MM.1S (cell line): ENCODE measurements around the gene GPR176.
A peak's percentile ranks its signal among the peaks of the same experiment; 100 is the strongest.

Experiments
- DNase-seq: peaks from one replicate; pipeline ENCODE4 v3.0.0-alpha.2; 2015
- H2AFZ ChIP-seq: fragments of 300-600 bp; sonication (generic); 2 replicates; pipeline ENCODE4 v1.6.0; 2016; ENCODE audit warnings: antibody characterized with exemption, low read length
- H3F3A ChIP-seq: fragments of 300-600 bp; sonication (generic); 2 replicates; pipeline ENCODE4 v1.6.1; 2016; ENCODE audit warnings: mild to moderate bottlenecking, antibody characterized with exemption, low read length, moderate library complexity, mixed read lengths; ENCODE audit not compliant: insufficient read depth
- H3K27ac ChIP-seq: fragments of 300-600 bp; sonication (generic); 2 replicates; pipeline ENCODE4 v1.5.1; 2016; ENCODE audit warnings: mild to moderate bottlenecking, low read length
- H3K27me3 ChIP-seq: fragments of 300-600 bp; sonication (generic); replicated peaks from 2 replicates; pipeline ENCODE4 v1.6.0; 2016; ENCODE audit warnings: low read length; ENCODE audit not compliant: insufficient read depth
- H3K36me3 ChIP-seq: fragments of 300-600 bp; sonication (generic); replicated peaks from 2 replicates; pipeline ENCODE4 v1.6.1; 2016; ENCODE audit warnings: mild to moderate bottlenecking, low read length, mixed read lengths; ENCODE audit not compliant: insufficient read depth
- H3K4me1 ChIP-seq: fragments of 300-600 bp; sonication (generic); 2 replicates; pipeline ENCODE4 v1.6.1; 2016; ENCODE audit warnings: low read length, mixed read lengths
- H3K4me2 ChIP-seq: fragments of 300-600 bp; sonication (generic); 2 replicates; pipeline ENCODE4 v1.6.0; 2016; ENCODE audit warnings: low read depth, low read length
- H3K4me3 ChIP-seq: fragments of 300-600 bp; sonication (generic); 2 replicates; pipeline ENCODE4 v1.5.1; 2016; ENCODE audit warnings: low read length, mixed read lengths
- H3K79me2 ChIP-seq: fragments of 300-600 bp; sonication (generic); 2 replicates; pipeline ENCODE4 v1.6.1; 2016; ENCODE audit warnings: mixed run types, low read length, mixed read lengths
- H3K9ac ChIP-seq: fragments of 300-600 bp; sonication (generic); 2 replicates; pipeline ENCODE4 v1.6.1; 2016; ENCODE audit warnings: low read length, mixed read lengths
- H3K9me2 ChIP-seq: fragments of 300-600 bp; sonication (generic); replicated peaks from 2 replicates; pipeline ENCODE4 v1.6.1; 2016; ENCODE audit warnings: mild to moderate bottlenecking, low read length, mixed read lengths; ENCODE audit not compliant: insufficient read depth
- H3K9me3 ChIP-seq: fragments of 300-600 bp; sonication (generic); replicated peaks from 2 replicates; pipeline ENCODE4 v1.6.1; 2016; ENCODE audit warnings: mild to moderate bottlenecking, low read length, mixed read lengths; ENCODE audit not compliant: insufficient read depth
- H4K20me1 ChIP-seq: fragments of 300-600 bp; sonication (generic); 2 replicates; pipeline ENCODE4 v1.6.1; 2016; ENCODE audit warnings: mild to moderate bottlenecking, low read length, moderate library complexity, mixed read lengths; ENCODE audit not compliant: insufficient read depth
- EZH2 ChIP-seq: fragments of 300-600 bp; sonication (generic); optimal IDR thresholded peaks from 2 replicates; pipeline ENCODE3; 2017; ENCODE audit warnings: low read depth, mild to moderate bottlenecking, antibody characterized with exemption, low read length, mixed read lengths
- EZH2phosphoT487 ChIP-seq: fragments of 300-600 bp; sonication (generic); IDR thresholded peaks from 2 replicates; pipeline ENCODE4 v1.6.1; 2018; ENCODE audit warnings: antibody characterized with exemption, low read length
- TF ChIP-seq, protein P1 (sequence below): fragments of 300-600 bp; sonication (generic); IDR thresholded peaks from 2 replicates; pipeline ENCODE4 v1.5.1; 2016; ENCODE audit warnings: antibody characterized with exemption, low read length, mixed read lengths

The GPR176 gene

DNA sequence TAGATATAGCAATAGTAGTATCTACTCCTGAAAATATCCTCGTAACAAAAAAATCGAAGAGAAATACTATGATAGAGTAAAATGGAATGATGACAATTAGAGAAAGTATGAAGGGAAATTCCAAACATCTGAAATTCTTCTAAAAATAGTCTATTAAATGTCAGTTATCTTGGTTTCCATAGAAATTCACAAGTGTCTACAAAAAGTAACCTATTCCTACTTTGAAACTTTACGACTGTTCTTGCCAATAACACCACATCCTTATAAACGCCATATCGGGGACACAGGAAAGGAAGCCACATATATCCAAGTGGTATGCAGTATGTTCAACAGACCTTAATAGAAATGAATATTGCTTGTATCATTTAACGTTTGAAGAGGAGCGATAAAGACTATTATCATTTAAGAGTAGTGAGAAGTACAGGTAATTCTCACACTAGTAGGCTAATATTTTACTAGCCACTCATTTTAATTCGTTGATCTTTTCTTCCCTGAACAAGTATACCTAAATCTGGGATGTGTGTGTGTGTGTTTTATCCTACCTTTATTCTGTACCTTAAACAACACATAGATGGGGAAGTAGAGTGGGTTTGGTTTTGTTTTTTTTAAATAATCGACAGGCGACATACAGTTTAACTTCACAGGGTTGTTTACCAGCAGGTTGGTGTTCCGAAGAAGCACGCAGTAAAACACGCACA, 1.2 kb downstream of the GPR176 start:
- no peaks in the 10 kb centered on the region for H3K79me2 ChIP-seq
- H3K27me3 ChIP-seq: peaks cover 14% of the 10 kb centered on the region
- no peak overlapping the region for H3K27ac ChIP-seq
- no peak overlapping the region for H3K4me2 ChIP-seq
- no peaks in the 10 kb centered on the region for H4K20me1 ChIP-seq
- H3K4me1 ChIP-seq: peaks cover 4% of the 10 kb centered on the region; the same call in 1 of the 2 replicates
- no peak overlapping the region for H2AFZ ChIP-seq
- TF ChIP-seq EZH2 (no peak), EZH2phosphoT487 (no peak)
- TF ChIP-seq, protein P1, sequence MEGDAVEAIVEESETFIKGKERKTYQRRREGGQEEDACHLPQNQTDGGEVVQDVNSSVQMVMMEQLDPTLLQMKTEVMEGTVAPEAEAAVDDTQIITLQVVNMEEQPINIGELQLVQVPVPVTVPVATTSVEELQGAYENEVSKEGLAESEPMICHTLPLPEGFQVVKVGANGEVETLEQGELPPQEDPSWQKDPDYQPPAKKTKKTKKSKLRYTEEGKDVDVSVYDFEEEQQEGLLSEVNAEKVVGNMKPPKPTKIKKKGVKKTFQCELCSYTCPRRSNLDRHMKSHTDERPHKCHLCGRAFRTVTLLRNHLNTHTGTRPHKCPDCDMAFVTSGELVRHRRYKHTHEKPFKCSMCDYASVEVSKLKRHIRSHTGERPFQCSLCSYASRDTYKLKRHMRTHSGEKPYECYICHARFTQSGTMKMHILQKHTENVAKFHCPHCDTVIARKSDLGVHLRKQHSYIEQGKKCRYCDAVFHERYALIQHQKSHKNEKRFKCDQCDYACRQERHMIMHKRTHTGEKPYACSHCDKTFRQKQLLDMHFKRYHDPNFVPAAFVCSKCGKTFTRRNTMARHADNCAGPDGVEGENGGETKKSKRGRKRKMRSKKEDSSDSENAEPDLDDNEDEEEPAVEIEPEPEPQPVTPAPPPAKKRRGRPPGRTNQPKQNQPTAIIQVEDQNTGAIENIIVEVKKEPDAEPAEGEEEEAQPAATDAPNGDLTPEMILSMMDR: no peak
- no peak for DNase-seq
- no peaks in the 10 kb centered on the region for H3K9me2 ChIP-seq
- no peaks in the 10 kb centered on the region for H3K36me3 ChIP-seq
- no peak overlapping the region for H3K4me3 ChIP-seq
- no peaks in the 10 kb centered on the region for H3F3A ChIP-seq
- H3K9ac ChIP-seq: no peak overlapping the region
- no peaks in the 10 kb centered on the region for H3K9me3 ChIP-seq

- Histone ChIP-seq H3K4me3 (no peak overlapping the region), H3K36me3 (no peaks in the 10 kb centered on the region), H3K4me1 (no peaks in the 10 kb centered on the region), H4K20me1 (no peaks in the 10 kb centered on the region), H3F3A (no peaks in the 10 kb centered on the region), H3K79me2 (no peaks in the 10 kb centered on the region), H3K27ac (no peak overlapping the region), H3K27me3 (peaks cover 10% of the 10 kb centered on the region), H3K9me2 (no peaks in the 10 kb centered on the region), H3K9ac (no peak overlapping the region), H3K9me3 (no peaks in the 10 kb centered on the region), H3K4me2 (no peak overlapping the region), H2AFZ (no peak overlapping the region)
- TF ChIP-seq EZH2phosphoT487 (no peak), EZH2 (no peak)
- DNase-seq: no peak
Measured at GRCh38 chr15:39914977-39915376, 5.1 kb downstream of the GPR176 start.

GRCh38 chr15:39909007-39909406, 11.1 kb downstream of the GPR176 start:
- no peaks in the 10 kb centered on the region for H3K27me3 ChIP-seq
- no peak overlapping the region for H3K4me2 ChIP-seq
- no peak overlapping the region for H3K9ac ChIP-seq
- H3K36me3 ChIP-seq: no peaks in the 10 kb centered on the region
- no peak overlapping the region for H3K27ac ChIP-seq
- H3K9me3 ChIP-seq: no peaks in the 10 kb centered on the region
- H3F3A ChIP-seq: no peaks in the 10 kb centered on the region
- H3K4me3 ChIP-seq: no peak overlapping the region
- no peaks in the 10 kb centered on the region for H3K4me1 ChIP-seq
- 0 out of 2 replicates have a peak overlapping the region, but pooled peaks have one; percentile 6 for H2AFZ ChIP-seq
- no peak for TF ChIP-seq EZH2phosphoT487
- TF ChIP-seq, protein P1: no peak
- TF ChIP-seq EZH2: no peak
- H3K9me2 ChIP-seq: no peaks in the 10 kb centered on the region
- DNase-seq: no peak
- no peaks in the 10 kb centered on the region for H3K79me2 ChIP-seq
- H4K20me1 ChIP-seq: no peaks in the 10 kb centered on the region

GRCh38 chr15:39908186-39908585, 11.9 kb downstream of the GPR176 start:
- Histone ChIP-seq H3K4me3 (no peak overlapping the region), H4K20me1 (no peaks in the 10 kb centered on the region), H3K9ac (no peak overlapping the region), H3K36me3 (no peaks in the 10 kb centered on the region), H3K4me1 (no peaks in the 10 kb centered on the region), H3K27me3 (no peaks in the 10 kb centered on the region), H3K79me2 (no peaks in the 10 kb centered on the region), H3F3A (no peaks in the 10 kb centered on the region), H3K9me3 (no peaks in the 10 kb centered on the region), H3K9me2 (no peaks in the 10 kb centered on the region), H2AFZ (no peak overlapping the region), H3K27ac (no peak overlapping the region), H3K4me2 (no peak overlapping the region)
- DNase-seq: no peak
- TF ChIP-seq, protein P1: no peak
- no peak for TF ChIP-seq EZH2
- TF ChIP-seq EZH2phosphoT487: no peak
